HepG2 (cell line): Measurements from ENCODE around the gene CBLN3. TPM values are rescaled to one million over a fixed set of nuclear protein-coding genes. Genes with fewer than 3 reads are reported as not detected.
A peak's percentile ranks its signal among the peaks of the same experiment; 100 is the strongest.

ENCODE experiments used
- ARNTL ChIP-seq: sonication (generic); formaldehyde crosslinking; IDR thresholded peaks from 2 replicates; pipeline ENCODE4 v1.4.0; 2020; ENCODE audit warnings: mild to moderate bottlenecking, missing genetic modification reagents
- CENPT ChIP-seq: sonication (generic); formaldehyde crosslinking; IDR thresholded peaks from 2 replicates; pipeline ENCODE4 v1.8.0; 2022; ENCODE audit warnings: low read depth, mild to moderate bottlenecking, moderate library complexity, missing genetic modification reagents
- CTCF ChIP-seq: sonication (generic); formaldehyde crosslinking; IDR thresholded peaks from 2 replicates; pipeline ENCODE4 v1.5.0; 2020; ENCODE audit warnings: mild to moderate bottlenecking, missing genetic modification reagents, moderate library complexity
- JARID2 ChIP-seq: sonication (generic); formaldehyde crosslinking; IDR thresholded peaks from 2 replicates; pipeline ENCODE4 v1.8.1; 2023; ENCODE audit warnings: missing genetic modification reagents, inconsistent platforms; ENCODE audit not compliant: insufficient replicate concordance
- KDM1A ChIP-seq: IDR thresholded peaks from 2 replicates; pipeline ENCODE4 v1.6.1; 2016; ENCODE audit warnings: missing compliant biosample characterization
- MYPOP ChIP-seq: sonication (generic); formaldehyde crosslinking; IDR thresholded peaks from 2 replicates; pipeline ENCODE4 v1.8.1; 2023; ENCODE audit warnings: mild to moderate bottlenecking, moderate library complexity, missing genetic modification reagents
- NFKB2 ChIP-seq: sonication (generic); formaldehyde crosslinking; IDR thresholded peaks from 2 replicates; pipeline ENCODE4 v1.4.0; 2020; ENCODE audit warnings: missing genetic modification reagents, borderline replicate concordance
- POLR2AphosphoS2 ChIP-seq: IDR thresholded peaks from 2 replicates; pipeline ENCODE4 v1.6.1; 2011; ENCODE audit warnings: low read depth, low read length, improper control_type of control experiment
- SRSF1 ChIP-seq: fragments of 200-400 bp; formaldehyde crosslinking; optimal IDR thresholded peaks from 2 replicates; pipeline ENCODE3; 2017; ENCODE audit warnings: mild to moderate bottlenecking, low read depth, low read length, moderate library complexity
- ZC3H13 ChIP-seq: sonication (generic); formaldehyde crosslinking; IDR thresholded peaks from 2 replicates; pipeline ENCODE4 v1.8.1; 2023; ENCODE audit warnings: mild to moderate bottlenecking, missing genetic modification reagents, moderate library complexity
- ZNF333 ChIP-seq: sonication (generic); formaldehyde crosslinking; IDR thresholded peaks from 2 replicates; pipeline ENCODE4 v1.4.0; 2020; ENCODE audit warnings: mild to moderate bottlenecking, missing genetic modification reagents, borderline replicate concordance
- ZNF550 ChIP-seq: sonication (generic); formaldehyde crosslinking; IDR thresholded peaks from 2 replicates; pipeline ENCODE4 v1.4.0; 2020; ENCODE audit warnings: mild to moderate bottlenecking, missing genetic modification reagents, borderline replicate concordance
- ZNF777 ChIP-seq: sonication (generic); formaldehyde crosslinking; IDR thresholded peaks from 2 replicates; pipeline ENCODE4 v1.4.0; 2020; ENCODE audit warnings: missing genetic modification reagents
- ZNF839 ChIP-seq: sonication (generic); formaldehyde crosslinking; IDR thresholded peaks from 2 replicates; pipeline ENCODE4 v1.4.0; 2020; ENCODE audit warnings: missing genetic modification reagents, mild to moderate bottlenecking, borderline replicate concordance
- ZNF841 ChIP-seq: sonication (generic); formaldehyde crosslinking; IDR thresholded peaks from 2 replicates; pipeline ENCODE4 v1.8.1; 2023; ENCODE audit warnings: missing genetic modification reagents, borderline replicate concordance
- polyA plus RNA-seq, 8 experiments: library from polyadenylated mRNA; depleted of rRNA in 3 of 8; stranded (reverse) in 7 of 8; unstranded in 1 of 8; fragments of >200 nt; fragmentation: Illumina TruSeq in 4 of 8; extraction: Trizol in 4 of 8; gene quantifications; 2 replicates each; pipeline versions ENCODE4 v1.2.1 to v1.2.3, GENCODE V29; 2011 to 2016; ENCODE audit warnings: low read depth in 4 of 8, missing spikeins in 1 of 8, mixed read lengths in 1 of 8; ENCODE audit not compliant: insufficient read depth in 1 of 8
- total RNA-seq, 5 experiments: library from RNA; depleted of rRNA; stranded (reverse); fragments of >200 nt; fragmentation: Illumina TruSeq; extraction: Trizol; gene quantifications; 2 replicates each; pipeline ENCODE4 v1.2.3, GENCODE V29; 2016; ENCODE audit warnings: low read depth in 1 of 5
- TF ChIP-seq, protein P1 (sequence below): sonication (generic); formaldehyde crosslinking; IDR thresholded peaks from 2 replicates; pipeline ENCODE4 v1.9.0; 2022; ENCODE audit warnings: low read depth, missing genetic modification reagents
- TF ChIP-seq, protein P2 (sequence below): sonication (generic); formaldehyde crosslinking; IDR thresholded peaks from 2 replicates; pipeline ENCODE4 v1.5.0; 2020; ENCODE audit warnings: mild to moderate bottlenecking, missing genetic modification reagents, borderline replicate concordance
- TF ChIP-seq, protein P3 (sequence below): sonication (generic); formaldehyde crosslinking; IDR thresholded peaks from 2 replicates; pipeline ENCODE4 v1.5.0; 2020; ENCODE audit warnings: missing genetic modification reagents, mild to moderate bottlenecking, borderline replicate concordance

CBLN3 gene
- total and polyA plus RNA-seq, 2 of the 13 experiments (the other 11 are each of a cell fraction or from before 2014, with no cell fraction given), result 0.66 to 0.98 TPM

DNA sequence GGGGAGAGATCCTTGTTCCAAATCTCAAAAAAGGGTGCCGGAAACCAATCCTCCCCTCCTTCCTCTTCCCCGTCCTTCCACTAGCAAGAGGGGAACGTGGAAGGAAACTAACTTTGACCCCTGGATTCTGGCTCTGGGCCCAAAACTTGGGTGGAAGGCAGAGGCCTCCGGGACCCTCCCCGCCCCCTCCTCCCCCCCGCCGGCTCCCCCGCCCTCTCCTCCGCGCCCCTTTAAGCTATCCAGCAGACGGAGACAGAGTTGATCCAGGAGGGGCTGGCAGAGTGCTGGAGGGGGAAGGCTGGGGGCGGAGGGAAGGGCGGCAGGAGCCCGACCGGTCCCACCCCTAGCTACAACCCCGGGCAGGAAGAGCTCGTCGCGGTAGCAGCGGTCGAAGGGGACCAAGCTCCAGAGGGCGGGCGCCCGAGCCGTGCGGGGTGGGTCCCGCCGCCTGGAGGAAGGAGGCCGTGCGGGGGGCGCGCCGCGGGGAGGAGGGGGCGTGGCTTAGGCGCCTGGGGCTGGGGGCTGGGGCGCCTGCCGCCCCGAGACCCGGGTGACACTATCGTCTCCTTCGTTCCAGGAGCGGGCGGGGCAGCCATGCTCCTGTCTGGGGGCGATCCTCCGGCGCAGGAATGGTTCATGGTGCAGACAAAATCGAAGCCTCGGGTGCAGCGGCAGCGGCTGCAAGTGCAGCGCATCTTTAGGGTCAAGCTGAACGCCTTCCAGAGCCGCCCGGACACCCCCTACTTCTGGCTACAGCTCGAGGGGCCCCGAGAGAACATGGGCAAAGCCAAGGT lies 30.6 kb downstream of the CBLN3 start, which contains the start of gene NYNRIN (continued):
- TF ChIP-seq ZNF333 (CRISPR knock-in tag) (peak; percentile 62; the same call in 1 of the 2 replicates), NFKB2 (CRISPR knock-in tag) (peak; percentile 64; the same call in 1 of the 2 replicates), ZC3H13 (CRISPR knock-in tag) (no peak), MYPOP (CRISPR knock-in tag) (no peak), ARNTL (CRISPR knock-in tag) (0 out of 2 replicates have a peak, but pooled peaks have one; percentile 1), ZNF839 (peak; percentile 95; the same call in 1 of the 2 replicates), ZNF550 (CRISPR knock-in tag) (0 out of 2 replicates have a peak, but pooled peaks have one; percentile 69), KDM1A (CRISPR knock-in tag) (no peak), CENPT (0 out of 2 replicates have a peak, but pooled peaks have one; percentile 54), SRSF1 (no peak), ZNF777 (0 out of 2 replicates have a peak, but pooled peaks have one; percentile 14), JARID2 (CRISPR knock-in tag) (no peak), POLR2AphosphoS2 (no peak), CTCF (CRISPR knock-in tag) (0 out of 2 replicates have a peak, but pooled peaks have one; percentile 5), ZNF841 (CRISPR knock-in tag) (no peak)
- TF ChIP-seq, protein P1, sequence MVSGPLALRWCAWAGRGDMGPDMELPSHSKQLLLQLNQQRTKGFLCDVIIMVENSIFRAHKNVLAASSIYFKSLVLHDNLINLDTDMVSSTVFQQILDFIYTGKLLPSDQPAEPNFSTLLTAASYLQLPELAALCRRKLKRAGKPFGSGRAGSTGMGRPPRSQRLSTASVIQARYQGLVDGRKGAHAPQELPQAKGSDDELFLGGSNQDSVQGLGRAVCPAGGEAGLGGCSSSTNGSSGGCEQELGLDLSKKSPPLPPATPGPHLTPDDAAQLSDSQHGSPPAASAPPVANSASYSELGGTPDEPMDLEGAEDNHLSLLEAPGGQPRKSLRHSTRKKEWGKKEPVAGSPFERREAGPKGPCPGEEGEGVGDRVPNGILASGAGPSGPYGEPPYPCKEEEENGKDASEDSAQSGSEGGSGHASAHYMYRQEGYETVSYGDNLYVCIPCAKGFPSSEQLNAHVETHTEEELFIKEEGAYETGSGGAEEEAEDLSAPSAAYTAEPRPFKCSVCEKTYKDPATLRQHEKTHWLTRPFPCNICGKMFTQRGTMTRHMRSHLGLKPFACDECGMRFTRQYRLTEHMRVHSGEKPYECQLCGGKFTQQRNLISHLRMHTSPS (CRISPR knock-in tag), result no peak
- TF ChIP-seq, protein P2, sequence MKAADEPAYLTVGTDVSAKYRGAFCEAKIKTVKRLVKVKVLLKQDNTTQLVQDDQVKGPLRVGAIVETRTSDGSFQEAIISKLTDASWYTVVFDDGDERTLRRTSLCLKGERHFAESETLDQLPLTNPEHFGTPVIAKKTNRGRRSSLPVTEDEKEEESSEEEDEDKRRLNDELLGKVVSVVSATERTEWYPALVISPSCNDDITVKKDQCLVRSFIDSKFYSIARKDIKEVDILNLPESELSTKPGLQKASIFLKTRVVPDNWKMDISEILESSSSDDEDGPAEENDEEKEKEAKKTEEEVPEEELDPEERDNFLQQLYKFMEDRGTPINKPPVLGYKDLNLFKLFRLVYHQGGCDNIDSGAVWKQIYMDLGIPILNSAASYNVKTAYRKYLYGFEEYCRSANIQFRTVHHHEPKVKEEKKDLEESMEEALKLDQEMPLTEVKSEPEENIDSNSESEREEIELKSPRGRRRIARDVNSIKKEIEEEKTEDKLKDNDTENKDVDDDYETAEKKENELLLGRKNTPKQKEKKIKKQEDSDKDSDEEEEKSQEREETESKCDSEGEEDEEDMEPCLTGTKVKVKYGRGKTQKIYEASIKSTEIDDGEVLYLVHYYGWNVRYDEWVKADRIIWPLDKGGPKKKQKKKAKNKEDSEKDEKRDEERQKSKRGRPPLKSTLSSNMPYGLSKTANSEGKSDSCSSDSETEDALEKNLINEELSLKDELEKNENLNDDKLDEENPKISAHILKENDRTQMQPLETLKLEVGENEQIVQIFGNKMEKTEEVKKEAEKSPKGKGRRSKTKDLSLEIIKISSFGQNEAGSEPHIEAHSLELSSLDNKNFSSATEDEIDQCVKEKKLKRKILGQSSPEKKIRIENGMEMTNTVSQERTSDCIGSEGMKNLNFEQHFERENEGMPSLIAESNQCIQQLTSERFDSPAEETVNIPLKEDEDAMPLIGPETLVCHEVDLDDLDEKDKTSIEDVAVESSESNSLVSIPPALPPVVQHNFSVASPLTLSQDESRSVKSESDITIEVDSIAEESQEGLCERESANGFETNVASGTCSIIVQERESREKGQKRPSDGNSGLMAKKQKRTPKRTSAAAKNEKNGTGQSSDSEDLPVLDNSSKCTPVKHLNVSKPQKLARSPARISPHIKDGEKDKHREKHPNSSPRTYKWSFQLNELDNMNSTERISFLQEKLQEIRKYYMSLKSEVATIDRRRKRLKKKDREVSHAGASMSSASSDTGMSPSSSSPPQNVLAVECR, result peak; percentile 35; the same call in 1 of the 2 replicates
- TF ChIP-seq, protein P3, sequence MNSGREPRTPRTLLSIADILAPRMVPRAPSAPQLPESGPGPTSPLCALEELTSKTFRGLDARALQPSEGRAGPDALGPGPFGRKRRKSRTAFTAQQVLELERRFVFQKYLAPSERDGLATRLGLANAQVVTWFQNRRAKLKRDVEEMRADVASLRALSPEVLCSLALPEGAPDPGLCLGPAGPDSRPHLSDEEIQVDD (CRISPR knock-in tag), result no peak; the same call in 1 of the 2 replicates
